Neural progenitor cell (in vitro differentiated cells): ENCODE data around the gene NSD1. TPM values are rescaled to one million over a fixed set of nuclear protein-coding genes. Genes with fewer than 3 reads are reported as not detected.

Experiments
- DNase-seq: peaks from one replicate; pipeline ENCODE4 v3.0.0-alpha.2; 2016; ENCODE audit warnings: low spot score
- H2AFZ ChIP-seq: fragments of 200-600 bp; sonication (generic); replicated peaks from 2 replicates; pipeline ENCODE4 v1.6.1; 2016; ENCODE audit warnings: antibody characterized with exemption
- H3F3A ChIP-seq: fragments of 200-600 bp; sonication (generic); 2 replicates; pipeline ENCODE4 v1.6.1; 2016; ENCODE audit warnings: antibody characterized with exemption, low read depth
- H3K27ac ChIP-seq: fragments of 200-600 bp; sonication (generic); 2 replicates; pipeline ENCODE4 v1.5.1; 2016; ENCODE audit warnings: mild to moderate bottlenecking
- H3K27me3 ChIP-seq: fragments of 200-600 bp; sonication (generic); 2 replicates; pipeline ENCODE4 v1.6.1; 2016; ENCODE audit warnings: mild to moderate bottlenecking, moderate library complexity
- H3K36me3 ChIP-seq: fragments of 200-600 bp; sonication (generic); 2 replicates; pipeline ENCODE4 v1.5.1; 2016
- H3K4me1 ChIP-seq: fragments of 200-600 bp; sonication (generic); 2 replicates; pipeline ENCODE4 v1.6.1; 2016; ENCODE audit warnings: mixed run types
- H3K4me2 ChIP-seq: fragments of 200-600 bp; sonication (generic); 2 replicates; pipeline ENCODE4 v1.6.1; 2016
- H3K4me3 ChIP-seq: fragments of 200-600 bp; sonication (generic); 2 replicates; pipeline ENCODE4 v1.5.1; 2016
- H3K79me2 ChIP-seq: fragments of 200-600 bp; sonication (generic); 2 replicates; pipeline ENCODE4 v1.6.1; 2016; ENCODE audit warnings: low read depth
- H3K9ac ChIP-seq: fragments of 200-600 bp; sonication (generic); 2 replicates; pipeline ENCODE4 v1.6.1; 2016
- H3K9me3 ChIP-seq: fragments of 200-600 bp; sonication (generic); 2 replicates; pipeline ENCODE4 v1.5.1; 2016; ENCODE audit warnings: low read depth
- H4K20me1 ChIP-seq: fragments of 200-600 bp; sonication (generic); 2 replicates; pipeline ENCODE4 v1.6.1; 2016; ENCODE audit warnings: low read depth
- H3K27ac Mint-ChIP-seq: 3 replicates; pipeline ENCODE4 v1.8.0; 2021; ENCODE audit warnings: mixed read lengths
- H3K27me3 Mint-ChIP-seq: 2 replicates; pipeline ENCODE4 v1.8.0; 2022; ENCODE audit warnings: low read depth, mild to moderate bottlenecking, inconsistent platforms, moderate library complexity, mixed read lengths; ENCODE audit not compliant: insufficient read depth
- H3K36me3 Mint-ChIP-seq: 3 replicates; pipeline ENCODE4 v1.8.0; 2021; ENCODE audit warnings: mixed read lengths
- H3K4me1 Mint-ChIP-seq: 3 replicates; pipeline ENCODE4 v1.8.0; 2021; ENCODE audit warnings: mixed read lengths
- H3K4me3 Mint-ChIP-seq: 3 replicates; pipeline ENCODE4 v1.8.0; 2021; ENCODE audit warnings: mild to moderate bottlenecking, moderate library complexity, mixed read lengths
- H3K9me3 Mint-ChIP-seq: 3 replicates; pipeline ENCODE4 v1.8.0; 2020; ENCODE audit warnings: mixed read lengths
- EZH2 ChIP-seq: fragments of 200-600 bp; sonication (generic); IDR thresholded peaks from 2 replicates; pipeline ENCODE4 v1.6.1; 2017; ENCODE audit warnings: antibody characterized with exemption, mild to moderate bottlenecking, moderate library complexity
- EZH2phosphoT487 ChIP-seq: fragments of 200-600 bp; sonication (generic); IDR thresholded peaks from 2 replicates; pipeline ENCODE4 v1.6.1; 2017; ENCODE audit warnings: antibody characterized with exemption
- total RNA-seq: library from RNA; depleted of rRNA; stranded (reverse); fragments of >200 nt; gene quantifications from 2 replicates; pipeline ENCODE4 v1.2.3, GENCODE V29; 2015; ENCODE audit warnings: low replicate concordance
- TF ChIP-seq, protein P1 (sequence below): fragments of 200-600 bp; sonication (generic); IDR thresholded peaks from 2 replicates; pipeline ENCODE4 v1.5.1; 2017; ENCODE audit warnings: antibody characterized with exemption, mild to moderate bottlenecking

The NSD1 gene
- total RNA-seq, 1 donor from 2014 or later, result 114 TPM

DNA sequence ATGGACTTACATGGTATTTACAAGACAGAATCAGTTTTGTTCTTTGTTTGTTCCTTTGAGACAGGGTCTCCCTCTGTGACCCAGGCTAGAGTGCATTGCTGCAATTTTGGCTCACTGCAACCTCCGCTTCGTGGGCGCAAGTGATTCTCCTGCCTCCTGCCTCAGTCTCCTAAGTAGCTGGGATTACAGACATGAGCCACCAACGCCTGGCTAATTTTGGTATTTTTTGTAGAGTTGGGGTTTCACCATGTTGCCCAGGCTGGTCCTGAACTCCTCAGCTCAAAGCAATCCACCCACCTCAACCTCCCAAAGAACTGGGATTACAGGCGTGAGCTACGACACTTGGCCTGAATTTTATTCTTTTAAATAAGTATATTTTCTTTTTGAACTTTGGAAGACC, 142.3 kb downstream of the NSD1 start:
- Histone ChIP-seq H3K9ac (no peak overlapping the region), H3K79me2 (peaks cover 5% of the 10 kb centered on the region), H3K4me3 (no peak overlapping the region), H3F3A (peaks cover 2% of the 10 kb centered on the region), H3K27ac (no peak overlapping the region), H3K4me2 (no peak overlapping the region), H3K36me3 (peaks cover 23% of the 10 kb centered on the region), H3K9me3 (no peaks in the 10 kb centered on the region), H3K4me1 (no peaks in the 10 kb centered on the region), H4K20me1 (no peaks in the 10 kb centered on the region), H2AFZ (no peak overlapping the region), H3K27me3 (no peaks in the 10 kb centered on the region)
- Mint-ChIP-seq H3K4me1 (no peaks in the 10 kb centered on the region), H3K27ac (no peak overlapping the region), H3K27me3 (peaks cover 2% of the 10 kb centered on the region), H3K4me3 (no peak overlapping the region), H3K9me3 (no peaks in the 10 kb centered on the region), H3K36me3 (peaks cover 35% of the 10 kb centered on the region)
- TF ChIP-seq, protein P1, sequence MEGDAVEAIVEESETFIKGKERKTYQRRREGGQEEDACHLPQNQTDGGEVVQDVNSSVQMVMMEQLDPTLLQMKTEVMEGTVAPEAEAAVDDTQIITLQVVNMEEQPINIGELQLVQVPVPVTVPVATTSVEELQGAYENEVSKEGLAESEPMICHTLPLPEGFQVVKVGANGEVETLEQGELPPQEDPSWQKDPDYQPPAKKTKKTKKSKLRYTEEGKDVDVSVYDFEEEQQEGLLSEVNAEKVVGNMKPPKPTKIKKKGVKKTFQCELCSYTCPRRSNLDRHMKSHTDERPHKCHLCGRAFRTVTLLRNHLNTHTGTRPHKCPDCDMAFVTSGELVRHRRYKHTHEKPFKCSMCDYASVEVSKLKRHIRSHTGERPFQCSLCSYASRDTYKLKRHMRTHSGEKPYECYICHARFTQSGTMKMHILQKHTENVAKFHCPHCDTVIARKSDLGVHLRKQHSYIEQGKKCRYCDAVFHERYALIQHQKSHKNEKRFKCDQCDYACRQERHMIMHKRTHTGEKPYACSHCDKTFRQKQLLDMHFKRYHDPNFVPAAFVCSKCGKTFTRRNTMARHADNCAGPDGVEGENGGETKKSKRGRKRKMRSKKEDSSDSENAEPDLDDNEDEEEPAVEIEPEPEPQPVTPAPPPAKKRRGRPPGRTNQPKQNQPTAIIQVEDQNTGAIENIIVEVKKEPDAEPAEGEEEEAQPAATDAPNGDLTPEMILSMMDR, result no peak
- TF ChIP-seq EZH2 (no peak), EZH2phosphoT487 (no peak)
- no peak for DNase-seq

DNA sequence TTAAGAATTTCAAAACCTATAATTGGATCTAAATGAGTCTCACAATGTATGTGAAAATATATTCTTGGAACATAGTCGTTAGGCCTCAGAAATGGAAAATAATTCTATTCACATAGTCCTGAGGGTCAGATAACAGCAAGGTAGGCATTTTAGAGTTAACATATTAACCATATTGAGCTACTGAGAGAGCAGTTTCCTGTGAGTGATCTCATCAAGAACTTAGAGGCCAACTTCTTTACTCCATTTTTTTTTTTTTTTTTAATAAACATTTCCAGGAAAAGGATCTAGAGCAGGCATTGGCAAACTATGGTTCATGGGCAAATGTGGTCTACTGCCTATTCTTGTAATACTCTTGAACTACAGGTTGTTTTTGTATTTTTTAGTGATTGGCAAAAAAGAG, 143.3 kb downstream of the NSD1 start:
- H3K36me3 ChIP-seq, result peaks cover 28% of the 10 kb centered on the region
- H4K20me1 ChIP-seq, result no peaks in the 10 kb centered on the region

DNA sequence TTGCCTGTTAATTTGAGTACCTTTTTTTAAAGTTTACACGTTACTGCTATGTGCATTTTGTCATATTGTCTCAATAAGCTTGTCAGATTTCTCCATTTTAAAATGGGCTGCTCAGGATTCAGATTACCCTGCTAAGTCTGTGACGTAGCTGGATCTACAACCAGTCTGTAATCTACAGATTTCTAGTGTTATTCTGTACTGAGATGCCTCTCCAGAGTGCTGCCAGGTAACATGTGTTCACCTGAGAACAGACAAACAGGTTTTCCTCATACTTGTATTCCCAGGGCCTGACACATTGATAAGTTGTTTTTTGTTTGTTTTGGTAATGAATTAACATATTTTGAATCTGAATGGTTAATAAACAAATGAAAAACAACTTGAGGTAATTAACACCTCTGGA, 154.6 kb downstream of the NSD1 start:
- Histone ChIP-seq H3K79me2 (no peaks in the 10 kb centered on the region), H3K4me1 (no peaks in the 10 kb centered on the region), H3K36me3 (peaks cover 35% of the 10 kb centered on the region), H3K9me3 (no peaks in the 10 kb centered on the region), H3K9ac (no peak overlapping the region), H4K20me1 (peaks cover 10% of the 10 kb centered on the region), H3K27me3 (no peaks in the 10 kb centered on the region), H3K4me3 (no peak overlapping the region), H3F3A (peaks cover 20% of the 10 kb centered on the region), H3K27ac (no peak overlapping the region), H2AFZ (no peak overlapping the region), H3K4me2 (no peak overlapping the region)
- H3K27me3 Mint-ChIP-seq, result no peaks in the 10 kb centered on the region
- no peak for DNase-seq
- H3K27ac Mint-ChIP-seq, result no peak overlapping the region
- peaks cover 29% of the 10 kb centered on the region for H3K36me3 Mint-ChIP-seq
- H3K9me3 Mint-ChIP-seq, result no peaks in the 10 kb centered on the region
- no peak overlapping the region for H3K4me3 Mint-ChIP-seq
- H3K4me1 Mint-ChIP-seq, result no peaks in the 10 kb centered on the region
- TF ChIP-seq EZH2phosphoT487, result no peak
- TF ChIP-seq EZH2, result no peak
- TF ChIP-seq, protein P1, result no peak

More for the DNA sequence above, 143.3 kb downstream of the NSD1 start:
- H3K27ac ChIP-seq, result no peak overlapping the region
- H3K9me3 ChIP-seq, result no peaks in the 10 kb centered on the region
- H3K4me3 ChIP-seq, result no peak overlapping the region
- H2AFZ ChIP-seq, result no peak overlapping the region
- TF ChIP-seq, protein P1, result no peak
- TF ChIP-seq EZH2phosphoT487 (no peak), EZH2 (no peak)
- H3K27me3 ChIP-seq, result no peaks in the 10 kb centered on the region
- peaks cover 8% of the 10 kb centered on the region for H3F3A ChIP-seq
- peaks cover 39% of the 10 kb centered on the region for H3K36me3 Mint-ChIP-seq
- DNase-seq, result no peak
- no peaks in the 10 kb centered on the region for H3K9me3 Mint-ChIP-seq
- H3K4me2 ChIP-seq, result no peak overlapping the region
- H3K4me3 Mint-ChIP-seq, result no peak overlapping the region
- H3K79me2 ChIP-seq, result peaks cover 5% of the 10 kb centered on the region
- no peaks in the 10 kb centered on the region for H3K4me1 Mint-ChIP-seq
- H3K9ac ChIP-seq, result no peak overlapping the region
- H3K27ac Mint-ChIP-seq, result no peak overlapping the region
- peaks cover 2% of the 10 kb centered on the region for H3K27me3 Mint-ChIP-seq
- no peaks in the 10 kb centered on the region for H3K4me1 ChIP-seq
